Measurements from ENCODE around the gene RALBP1.
"Not testable (repeated sequence)": the region's sequence is repeated elsewhere in the genome, so short reads cannot be mapped to it uniquely, and the experiment has no call there.

Gene RALBP1

GRCh38 chr18:9455718-9456511 is 19.4 kb upstream of the RALBP1 start:
- no peak for DNase-seq

DNA sequence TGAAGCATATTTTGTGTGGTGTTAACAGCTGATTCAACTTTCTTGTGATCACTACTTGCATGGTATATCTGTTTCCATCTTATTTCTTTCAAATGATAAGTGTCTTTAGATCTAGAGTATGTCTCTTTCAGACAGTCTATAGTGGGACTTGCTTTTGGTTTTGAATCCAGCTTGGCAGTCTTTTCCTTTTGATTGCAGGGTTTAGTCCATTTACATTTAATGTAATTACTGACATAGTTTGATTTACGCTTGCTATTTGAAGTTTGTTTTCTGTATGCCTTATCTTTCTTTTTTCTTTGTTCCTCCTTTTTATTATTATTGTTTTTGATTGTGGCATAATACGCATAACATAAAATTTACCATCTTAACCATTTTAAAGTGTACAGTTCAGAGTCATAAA is 9.2 kb upstream of the RALBP1 start:
- DNase-seq, result no peak

DNA sequence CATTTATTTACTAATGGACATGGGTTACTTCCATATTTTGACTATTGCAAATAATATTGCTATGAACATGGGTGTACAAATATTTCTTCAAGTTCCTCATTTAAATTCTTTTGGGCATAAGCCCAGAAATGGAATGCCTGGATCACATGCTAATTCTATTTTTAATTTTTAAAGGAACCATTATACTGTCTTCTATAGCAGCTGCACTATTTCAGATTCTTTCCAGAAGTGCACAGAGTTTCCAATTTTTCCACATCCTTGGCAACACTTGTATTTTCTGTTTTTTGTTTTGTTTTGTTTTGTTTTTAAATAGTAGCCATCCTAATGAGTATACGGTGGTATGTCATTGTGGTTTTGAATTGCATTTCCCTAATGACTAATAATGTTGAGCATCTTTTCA is 8.5 kb upstream of the RALBP1 start:
- DNase-seq, result no peak

DNA sequence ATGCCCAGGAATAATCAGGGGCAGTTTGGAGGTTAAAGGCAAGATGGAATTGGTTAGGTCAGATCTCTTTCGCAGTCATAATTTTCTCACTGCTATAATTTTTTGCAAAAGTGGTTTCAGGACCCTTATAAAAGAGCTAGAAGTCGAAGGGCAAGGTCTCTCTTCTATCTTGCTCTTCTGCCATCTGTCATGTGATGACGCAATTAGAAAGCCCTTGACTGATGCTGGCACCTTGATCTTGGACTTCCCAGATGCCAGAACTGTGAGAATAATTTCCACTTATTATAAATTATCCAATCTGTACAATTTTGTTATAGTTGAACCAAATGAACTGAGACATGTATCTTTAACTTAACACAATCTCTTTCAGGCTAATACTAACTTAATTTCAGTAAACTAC is 6.3 kb upstream of the RALBP1 start:
- no peak for DNase-seq

DNA sequence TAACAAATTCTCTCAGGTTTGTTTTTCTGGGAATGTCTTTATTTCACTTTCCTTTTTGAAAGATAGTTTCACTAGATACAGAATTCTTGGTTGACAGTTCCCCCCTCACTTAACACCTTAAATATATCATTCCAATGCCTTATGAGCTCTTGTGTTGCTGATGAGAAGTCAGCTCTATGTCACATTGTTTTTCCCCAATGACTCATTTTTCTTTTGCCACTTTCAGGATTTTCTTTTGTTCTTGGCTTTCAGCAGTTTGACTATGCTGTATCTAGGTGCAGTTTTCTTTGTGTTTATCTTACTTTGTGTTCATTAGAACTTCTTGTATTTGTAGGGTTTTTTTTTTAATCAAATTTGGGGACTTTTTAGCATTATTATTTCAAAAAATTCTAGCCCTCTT is 5.6 kb upstream of the RALBP1 start:
- no peak for DNase-seq

DNA sequence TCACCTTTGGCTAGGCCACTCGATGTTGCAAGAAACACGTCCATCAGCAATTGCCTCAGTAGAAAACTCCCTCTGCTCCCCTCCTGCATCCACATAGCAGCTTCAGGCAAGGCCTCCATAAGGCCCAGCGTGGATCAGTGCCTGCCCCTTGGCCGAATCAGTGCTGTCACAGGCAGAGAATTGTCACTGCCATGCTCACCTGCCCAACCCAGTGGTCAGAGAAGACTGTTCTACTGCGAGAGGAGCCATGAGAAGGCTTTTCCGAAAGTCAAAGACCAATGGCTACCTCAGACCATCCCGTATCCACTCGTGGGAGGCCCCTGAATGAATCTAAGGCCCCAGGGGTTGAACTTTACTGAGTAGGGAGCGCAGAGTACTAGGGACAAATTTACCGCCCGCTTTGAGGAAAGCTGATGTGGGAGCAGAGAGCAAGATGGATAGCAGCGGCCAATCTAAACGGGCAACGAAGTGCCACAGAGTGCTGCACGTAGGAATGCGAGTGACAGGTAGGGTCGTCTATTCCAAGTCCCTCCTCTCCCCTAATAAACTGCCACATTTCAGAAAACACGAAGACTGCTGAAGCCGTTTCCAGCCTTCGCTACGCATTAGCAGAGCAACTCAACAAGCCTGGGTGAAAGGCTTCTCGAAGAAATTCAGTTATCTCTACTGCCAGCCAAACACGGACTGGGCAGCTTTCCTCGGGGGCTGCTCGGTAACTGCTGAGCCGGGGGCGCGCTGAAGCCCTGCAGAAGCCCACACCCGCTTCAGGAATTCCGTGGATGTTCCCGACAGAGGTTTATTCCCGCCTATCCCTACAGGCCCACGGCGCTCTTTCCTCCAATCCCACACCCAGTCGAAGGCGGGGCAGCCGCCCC is 968 bp upstream of the RALBP1 start:
- DNase-seq, result no peak

DNA sequence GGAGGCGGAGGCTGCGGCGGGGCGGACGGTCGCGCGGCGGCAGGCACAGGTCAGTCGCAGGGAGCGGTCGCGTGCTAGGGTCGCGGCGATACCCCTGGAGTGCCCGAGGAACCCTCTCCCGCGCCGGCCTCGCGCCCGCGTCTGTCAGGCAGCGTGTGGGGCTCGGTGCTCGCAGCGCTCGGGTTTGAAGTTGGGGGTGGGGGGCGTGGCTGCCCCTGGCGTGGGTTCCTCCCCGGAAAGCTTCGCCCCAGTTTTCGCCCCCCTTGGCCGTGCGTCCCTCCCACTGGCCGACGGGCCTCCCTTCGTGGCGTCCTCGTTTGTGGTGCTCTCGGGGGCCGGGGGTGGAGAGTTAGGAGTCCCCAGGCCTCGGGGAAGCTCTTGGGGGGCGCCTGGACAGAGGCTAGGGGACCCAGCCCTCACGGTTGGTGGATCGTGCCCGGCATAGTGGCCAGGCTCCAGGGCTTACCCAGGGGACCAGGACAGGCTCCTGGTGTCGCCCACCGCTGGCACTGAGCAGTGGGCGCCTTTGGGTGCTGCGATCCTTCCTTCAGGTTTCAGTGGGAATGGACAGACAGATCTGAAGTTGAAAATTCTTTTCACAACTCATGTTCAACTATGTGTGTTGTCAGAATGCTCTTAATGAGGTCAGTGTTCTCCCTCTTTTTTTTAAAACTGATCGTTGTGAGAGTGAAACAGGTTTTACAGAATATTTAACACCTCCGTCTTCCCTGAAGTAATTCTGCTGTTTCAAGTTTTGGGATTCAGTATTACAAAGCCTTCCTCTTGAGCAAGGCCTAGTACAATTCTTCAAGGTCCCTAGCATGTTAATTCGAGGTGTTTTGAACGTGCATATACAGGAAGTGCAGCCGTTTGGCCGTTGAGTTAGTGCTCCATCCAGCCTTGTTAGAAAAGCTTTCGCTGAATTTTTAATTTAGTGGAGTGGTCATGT is 604 bp downstream of the RALBP1 start:
- DNase-seq, result peak; percentile 6

DNA sequence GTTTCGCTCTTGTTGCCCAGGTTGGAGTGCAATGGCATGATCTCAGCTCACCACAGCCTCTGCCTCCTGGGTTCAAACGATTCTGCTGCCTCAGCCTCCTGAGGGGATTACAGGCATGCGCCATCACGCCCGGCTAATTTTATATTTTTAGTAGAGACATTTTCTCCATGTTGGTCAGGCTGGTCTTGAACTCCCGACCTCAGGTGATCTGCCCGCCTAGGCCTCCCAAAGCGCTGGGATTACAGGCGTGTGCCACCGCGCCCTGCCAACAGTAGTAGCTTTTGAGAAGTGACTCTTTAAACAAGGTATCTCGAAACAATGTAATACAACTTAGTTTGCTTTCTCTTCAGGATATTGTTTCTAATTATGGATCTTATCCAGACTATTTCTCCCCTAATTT is 1.6 kb downstream of the RALBP1 start:
- not testable (repeated sequence) for DNase-seq

- no peak for DNase-seq
Measured at GRCh38 chr18:9477509-9477908, 2.2 kb downstream of the RALBP1 start.

DNA sequence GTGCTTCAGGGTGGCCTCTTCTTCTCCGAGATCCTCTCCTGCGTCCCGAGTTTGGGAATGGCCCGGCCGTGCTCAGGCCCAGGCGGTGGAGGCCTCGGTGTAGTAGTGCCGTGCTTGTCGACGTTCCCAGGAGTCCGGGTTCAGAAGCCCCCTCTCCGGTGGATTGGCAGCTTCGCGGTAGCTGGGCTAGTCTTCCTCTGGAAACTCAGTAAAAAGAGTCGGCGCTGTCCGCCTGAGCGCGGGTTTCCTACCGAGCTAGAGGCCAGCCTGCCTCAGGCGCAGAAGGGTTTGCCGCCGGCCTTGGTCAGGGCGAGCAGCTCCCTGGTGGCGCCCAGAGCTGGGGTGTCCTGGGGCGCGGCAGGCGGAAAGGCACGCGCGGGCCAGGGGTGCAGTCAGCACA is 3.2 kb downstream of the RALBP1 start:
- no peak for DNase-seq

- DNase-seq, result no peak
Measured at GRCh38 chr18:9482790-9483189, 7.5 kb downstream of the RALBP1 start.

GRCh38 chr18:9483526-9483925 is 8.2 kb downstream of the RALBP1 start:
- DNase-seq, result no peak

DNA sequence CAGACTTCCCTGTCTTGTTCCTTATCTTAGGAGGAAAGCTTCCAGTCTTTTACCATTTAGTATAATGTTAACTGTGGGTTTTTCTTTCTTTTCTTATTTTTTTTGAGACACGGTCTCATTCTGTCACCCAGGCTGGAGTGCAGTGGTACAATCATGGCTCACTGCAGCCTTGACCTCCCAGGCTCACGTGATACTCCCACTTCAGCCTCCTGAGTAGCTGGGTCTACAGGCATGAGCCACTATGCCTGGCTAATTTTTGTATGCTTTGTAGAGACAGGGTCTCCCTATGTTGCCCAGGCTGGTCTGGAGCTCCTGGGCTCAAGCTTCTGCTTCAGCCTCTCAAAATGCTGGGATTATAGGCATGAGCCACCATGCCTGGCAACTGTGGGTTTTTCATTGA is 9.5 kb downstream of the RALBP1 start:
- DNase-seq, result not testable (repeated sequence)

DNA sequence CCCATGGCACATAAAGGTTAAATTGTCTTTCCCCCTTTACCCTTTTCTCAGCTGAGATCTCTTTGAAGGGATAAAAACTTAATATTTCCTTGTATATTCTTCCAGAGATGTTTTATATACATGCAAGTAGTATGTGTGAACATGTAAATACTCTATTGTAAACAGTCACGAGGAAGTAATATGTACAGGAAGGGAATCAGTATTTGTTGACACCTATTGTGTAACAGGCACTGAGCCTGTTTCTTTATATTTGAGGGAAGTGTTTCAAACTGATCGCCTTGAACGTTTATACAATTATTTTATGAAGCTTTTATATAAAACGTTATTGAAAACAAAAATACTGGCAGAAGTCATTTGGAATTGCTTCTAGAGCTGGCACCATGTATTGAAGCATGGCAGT is 13.2 kb downstream of the RALBP1 start:
- no peak for DNase-seq

DNA sequence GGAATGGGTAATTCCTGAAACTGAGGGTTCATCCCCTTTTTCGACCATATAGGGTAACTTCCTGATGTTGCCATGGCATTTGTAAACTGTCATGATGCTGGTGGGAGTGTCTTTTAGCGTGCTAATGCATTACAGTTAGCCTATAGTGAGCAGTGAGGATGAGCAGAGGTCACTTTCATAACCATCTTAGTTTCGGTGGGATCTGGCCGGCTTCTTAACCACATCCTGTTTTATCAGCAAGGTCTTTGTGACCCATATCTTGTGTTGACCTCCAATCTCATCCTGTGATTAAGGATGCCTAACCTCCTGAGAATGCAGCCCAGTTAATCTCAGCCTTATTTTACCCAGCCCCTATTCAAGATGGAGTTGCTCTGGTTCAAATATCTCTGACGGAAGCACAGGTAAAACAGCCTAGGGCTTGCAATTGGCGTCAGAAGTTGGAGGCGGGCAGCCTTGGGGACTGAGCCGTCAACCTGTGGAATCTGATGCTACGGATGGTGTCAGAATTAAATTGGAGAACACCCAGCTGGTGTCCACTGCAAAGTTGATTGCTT is 19.5 kb downstream of the RALBP1 start:
- peak; percentile 2 for DNase-seq

DNA sequence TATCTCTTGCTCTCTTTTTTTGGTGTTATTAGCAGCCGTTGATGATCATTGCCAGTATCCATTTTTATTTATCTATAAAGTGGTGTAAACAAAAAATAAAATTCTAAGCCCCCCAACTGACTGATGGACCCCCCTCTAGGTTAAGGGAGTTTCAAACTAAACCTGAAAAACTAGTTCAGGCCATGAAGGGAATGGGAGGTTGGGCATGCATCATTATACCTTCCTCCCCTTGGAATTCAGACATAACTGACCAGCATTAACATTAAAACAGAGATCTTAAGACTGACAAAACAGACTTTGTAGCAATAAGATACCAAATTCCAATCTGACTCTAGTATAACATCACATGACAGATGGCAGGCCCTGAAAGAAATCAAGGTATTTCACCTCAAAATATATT is 20.2 kb downstream of the RALBP1 start:
- DNase-seq, result no peak

GRCh38 chr18:9495916-9496705 is 20.8 kb downstream of the RALBP1 start:
- DNase-seq, result no peak

GRCh38 chr18:9506046-9506792 is 30.9 kb downstream of the RALBP1 start:
- no peak for DNase-seq

GRCh38 chr18:9507565-9508088 is 32.3 kb downstream of the RALBP1 start:
- no peak for DNase-seq

DNA sequence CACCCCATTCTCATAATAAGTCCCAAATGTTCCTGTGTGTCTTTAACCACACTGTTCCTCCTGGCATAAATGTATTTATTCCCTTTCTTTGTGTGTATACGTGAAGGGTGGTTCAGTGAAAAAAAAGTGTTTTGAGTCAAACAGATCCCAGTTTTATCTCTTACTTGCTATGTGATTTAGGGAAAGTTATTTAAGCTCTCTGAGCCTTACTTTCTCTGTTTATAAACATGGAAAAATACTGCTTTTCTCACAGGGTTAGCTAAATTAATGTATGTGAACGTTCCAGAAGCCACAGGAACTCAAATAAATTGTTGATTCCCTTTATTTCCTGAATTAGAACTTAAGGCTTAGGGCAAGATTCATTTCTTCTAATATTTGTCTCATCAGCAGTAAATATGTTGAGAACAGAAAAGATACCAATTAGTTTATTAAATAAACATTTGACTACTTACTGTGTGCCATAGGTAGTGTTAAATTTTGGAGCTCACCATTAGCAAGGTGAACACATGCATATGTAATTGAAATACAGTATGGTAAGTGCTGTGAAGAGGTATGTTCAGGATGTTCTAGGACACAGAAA is 33.2 kb downstream of the RALBP1 start:
- DNase-seq, result no peak

Measured in CD4-positive, alpha-beta T cell treated with Interleukin-10 for 1 hour (primary cell).